Endodermal cell (in vitro differentiated cells): ENCODE data around the gene M6PR. TPM values are rescaled to one million over a fixed set of nuclear protein-coding genes. Genes with fewer than 3 reads are reported as not detected.

Experiments
- DNase-seq: peaks from one replicate; pipeline ENCODE4 v3.0.0-alpha.2; 2017
- H3K27ac ChIP-seq: 2 replicates; pipeline ENCODE4 v1.5.1; 2013; ENCODE audit warnings: mild to moderate bottlenecking, low read depth, low read length, moderate library complexity
- H3K27me3 ChIP-seq: 2 replicates; pipeline ENCODE4 v1.6.1; 2013; ENCODE audit warnings: mild to moderate bottlenecking, low read length, moderate library complexity; ENCODE audit not compliant: insufficient read depth, control insufficient read depth, poor library complexity, severe bottlenecking
- H3K36me3 ChIP-seq: 2 replicates; pipeline ENCODE4 v1.7.0; 2013; ENCODE audit warnings: mild to moderate bottlenecking, low read length, moderate library complexity; ENCODE audit not compliant: control insufficient read depth, insufficient read depth
- H3K4me1 ChIP-seq: one replicate; pipeline ENCODE4 v1.7.0; 2013; ENCODE audit warnings: low read length; ENCODE audit not compliant: control insufficient read depth, insufficient read depth
- H3K4me3 ChIP-seq: 2 replicates; pipeline ENCODE4 v1.5.1; 2013; ENCODE audit warnings: mild to moderate bottlenecking, low read length, moderate library complexity
- H3K9ac ChIP-seq: 2 replicates; pipeline ENCODE4 v1.6.1; 2013; ENCODE audit warnings: mild to moderate bottlenecking, low read length, moderate library complexity; ENCODE audit not compliant: poor library complexity, severe bottlenecking; ENCODE audit errors: extremely low read depth
- H3K9me3 ChIP-seq: 2 replicates; pipeline ENCODE4 v1.6.1; 2013; ENCODE audit warnings: mild to moderate bottlenecking, low read length, moderate library complexity; ENCODE audit not compliant: control insufficient read depth
- H3K27ac Mint-ChIP-seq: 2 replicates; pipeline ENCODE4 v1.8.0; 2020; ENCODE audit warnings: mixed read lengths
- H3K27me3 Mint-ChIP-seq: 2 replicates; pipeline ENCODE4 v1.8.0; 2021; ENCODE audit warnings: mild to moderate bottlenecking, mixed read lengths; ENCODE audit not compliant: insufficient read depth
- H3K36me3 Mint-ChIP-seq: 2 replicates; pipeline ENCODE4 v1.8.0; 2020; ENCODE audit warnings: low read depth, mixed read lengths
- H3K4me1 Mint-ChIP-seq: 2 replicates; pipeline ENCODE4 v1.8.0; 2020; ENCODE audit warnings: mixed read lengths
- H3K4me3 Mint-ChIP-seq: 2 replicates; pipeline ENCODE4 v1.8.0; 2020; ENCODE audit warnings: mild to moderate bottlenecking, moderate library complexity, mixed read lengths
- H3K9me3 Mint-ChIP-seq: 2 replicates; pipeline ENCODE4 v1.8.0; 2020; ENCODE audit warnings: mild to moderate bottlenecking, mixed read lengths
- CTCF ChIP-seq: fragments of 200-600 bp; sonication (generic); conservative IDR thresholded peaks from 2 replicates; pipeline ENCODE4 v1.5.0; 2021; ENCODE audit warnings: antibody characterized with exemption, mild to moderate bottlenecking
- WGBS, 2 experiments: methylation state at CpG; one replicate each; pipeline versions ENCODE4 v1.1.5 to v1.1.7; 2013; ENCODE audit warnings: missing lambda C conversion rate in 2 of 2, mixed read lengths in 1 of 2; ENCODE audit not compliant: insufficient coverage in 1 of 2, insufficient read length in 1 of 2; 5-methylcytosine and 5-hydroxymethylcytosine counted together
- total RNA-seq, 2 donors: library from RNA; stranded (reverse); fragmentation: NEBNext Ultra II Directional in 1 of 2; extraction: Animal tissue kit (Norgen Biotek cat#: 25700) in 1 of 2; gene quantifications; 2 replicates in 1 of 2; 3 replicates in 1 of 2; pipeline ENCODE4 v1.2.1, GENCODE V29; 2021

M6PR gene
- total RNA-seq, 2 donors from 2014 or later: 116 to 255 TPM

DNA sequence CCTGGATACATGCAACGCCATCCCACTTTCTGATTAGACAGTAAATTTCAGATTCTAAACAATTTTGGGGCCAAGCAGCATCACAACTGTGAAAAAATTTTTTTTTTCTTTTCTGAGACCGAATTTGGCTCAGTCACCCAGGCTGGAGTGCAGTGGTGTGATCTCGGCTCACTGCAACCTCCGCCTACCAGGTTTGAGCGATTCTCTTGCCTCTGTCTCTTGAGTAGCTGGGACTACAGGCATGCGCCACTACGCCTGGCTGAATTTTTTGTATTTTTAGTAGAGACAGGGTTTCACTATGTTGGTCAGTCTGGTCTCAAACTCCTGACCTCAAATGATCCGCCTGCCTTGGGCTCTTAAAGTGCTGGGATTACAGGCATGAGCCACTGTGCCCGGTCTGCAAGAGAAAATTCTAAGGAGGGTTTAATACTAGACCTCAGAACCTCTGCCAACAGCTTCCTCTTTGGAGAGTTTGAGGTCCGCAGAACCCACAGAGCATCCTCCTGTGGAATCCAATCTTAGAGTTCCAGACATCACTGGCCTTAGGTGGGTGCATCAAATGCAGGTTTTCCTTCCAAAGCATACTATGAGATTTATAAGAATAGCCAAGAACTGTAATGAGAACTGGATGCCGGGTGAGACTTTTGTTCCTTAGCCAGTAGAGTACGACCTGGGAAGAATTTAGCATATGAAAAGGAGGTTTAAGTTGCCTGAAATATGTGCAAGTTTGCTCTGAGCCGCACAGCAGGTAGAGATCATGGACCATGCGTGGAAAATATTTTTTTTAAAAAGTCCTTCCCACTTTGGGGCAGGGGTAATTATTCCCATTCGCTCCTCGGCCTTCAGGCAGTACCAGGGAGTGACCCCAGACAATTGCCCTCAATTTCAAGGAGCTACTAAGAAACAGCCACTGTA, 42.9 kb downstream of the M6PR start:
- no peak overlapping the region for H3K4me3 Mint-ChIP-seq
- peaks cover 11% of the 10 kb centered on the region for H3K36me3 Mint-ChIP-seq
- H3K27ac Mint-ChIP-seq: peak overlapping the region; percentile 82
- H3K27ac ChIP-seq: no peak overlapping the region
- peaks cover 6% of the 10 kb centered on the region for H3K4me1 ChIP-seq
- H3K9ac ChIP-seq: no peak overlapping the region
- H3K9me3 ChIP-seq: no peaks in the 10 kb centered on the region
- DNase-seq: peak; percentile 76
- no peaks in the 10 kb centered on the region for H3K27me3 Mint-ChIP-seq
- no peaks in the 10 kb centered on the region for H3K27me3 ChIP-seq
- H3K4me3 ChIP-seq: no peak overlapping the region
- 76 to 78% methylated on average over 14 to 16 of the region's 16 CpGs for WGBS, 2 experiments
- no peaks in the 10 kb centered on the region for H3K36me3 ChIP-seq
- H3K4me1 Mint-ChIP-seq: peaks cover 38% of the 10 kb centered on the region
- TF ChIP-seq CTCF: peak; percentile 10
- peaks cover 12% of the 10 kb centered on the region for H3K9me3 Mint-ChIP-seq

DNA sequence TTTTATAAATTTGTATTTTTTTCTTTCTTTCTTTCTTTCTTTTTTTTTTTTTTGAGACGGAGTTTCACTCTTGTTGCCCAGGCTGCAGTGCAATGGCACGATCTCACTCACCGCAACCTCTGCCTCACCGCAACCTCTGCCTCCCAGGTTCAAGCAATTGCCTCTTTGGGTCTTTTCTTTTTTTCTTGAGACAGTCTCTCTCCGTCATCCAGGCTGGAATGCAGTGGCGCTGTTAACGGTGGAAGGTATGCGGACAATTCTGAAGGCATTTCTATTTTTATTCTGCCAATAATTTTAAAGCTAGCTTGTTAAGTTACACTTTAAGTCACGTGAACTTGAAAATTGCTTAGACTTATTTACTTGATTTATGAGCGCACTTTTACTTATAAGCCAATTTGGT, 43.9 kb downstream of the M6PR start:
- no peak overlapping the region for H3K27ac ChIP-seq
- 90% methylated on average over 9 to 10 of the region's 10 CpGs for WGBS, 2 experiments

DNA sequence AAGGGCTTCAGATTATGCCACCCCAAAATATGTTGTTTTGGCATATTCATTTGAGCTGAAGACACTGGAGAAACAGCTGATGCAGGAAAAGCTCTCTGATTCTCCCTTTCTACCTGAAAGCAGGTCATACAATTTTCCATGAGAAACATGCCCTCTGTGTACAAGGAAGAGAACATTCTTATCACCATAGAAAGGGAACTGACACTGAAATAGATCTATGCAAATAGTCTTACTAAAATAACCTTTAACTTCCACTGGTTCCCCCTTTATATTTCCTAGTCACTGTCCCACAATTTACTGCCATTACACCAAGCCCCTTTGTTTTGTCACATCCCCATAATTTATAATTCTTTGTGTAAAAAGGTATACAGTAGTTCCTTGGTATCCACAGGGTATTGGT, 44.8 kb downstream of the M6PR start:
- Mint-ChIP-seq H3K9me3 (peaks cover 29% of the 10 kb centered on the region), H3K27ac (no peak overlapping the region), H3K36me3 (peaks cover 15% of the 10 kb centered on the region), H3K4me3 (no peak overlapping the region), H3K4me1 (peaks cover 21% of the 10 kb centered on the region), H3K27me3 (no peaks in the 10 kb centered on the region)
- no peak for DNase-seq
- Histone ChIP-seq H3K27me3 (no peaks in the 10 kb centered on the region), H3K4me1 (no peaks in the 10 kb centered on the region), H3K4me3 (no peak overlapping the region), H3K36me3 (no peaks in the 10 kb centered on the region), H3K9ac (no peak overlapping the region), H3K27ac (no peak overlapping the region), H3K9me3 (no peaks in the 10 kb centered on the region)
- no peak for TF ChIP-seq CTCF

More for the DNA sequence above, 43.9 kb downstream of the M6PR start:
- H3K4me1 Mint-ChIP-seq: peaks cover 30% of the 10 kb centered on the region
- H3K27me3 ChIP-seq: no peaks in the 10 kb centered on the region
- no peaks in the 10 kb centered on the region for H3K36me3 ChIP-seq
- peak; percentile 74 for DNase-seq
- H3K9me3 ChIP-seq: no peaks in the 10 kb centered on the region
- H3K27ac Mint-ChIP-seq: peak overlapping the region; percentile 82
- H3K36me3 Mint-ChIP-seq: peaks cover 11% of the 10 kb centered on the region
- H3K4me3 Mint-ChIP-seq: no peak overlapping the region
- no peaks in the 10 kb centered on the region for H3K27me3 Mint-ChIP-seq
- no peak overlapping the region for H3K9ac ChIP-seq
- TF ChIP-seq CTCF: peak; percentile 12
- peaks cover 21% of the 10 kb centered on the region for H3K9me3 Mint-ChIP-seq
- H3K4me1 ChIP-seq: no peaks in the 10 kb centered on the region
- no peak overlapping the region for H3K4me3 ChIP-seq
